Endothelial cell (in vitro differentiated cells): ENCODE data around the gene TRABD2B. TPM values are rescaled to one million over a fixed set of nuclear protein-coding genes. Genes with fewer than 3 reads are reported as not detected.

Experiments
- DNase-seq: peaks from one replicate; pipeline ENCODE4 v3.0.0; 2021; ENCODE audit warnings: low spot score
- H3K27ac Mint-ChIP-seq: one replicate; pipeline ENCODE4 v1.8.0; 2021; ENCODE audit warnings: mixed read lengths, inconsistent platforms; ENCODE audit not compliant: unreplicated experiment
- H3K27me3 Mint-ChIP-seq: one replicate; pipeline ENCODE4 v1.8.0; 2021; ENCODE audit warnings: mild to moderate bottlenecking, moderate library complexity, mixed read lengths, inconsistent platforms; ENCODE audit not compliant: unreplicated experiment
- H3K36me3 Mint-ChIP-seq: one replicate; pipeline ENCODE4 v1.8.0; 2021; ENCODE audit warnings: mild to moderate bottlenecking, low read depth, mixed read lengths, inconsistent platforms; ENCODE audit not compliant: unreplicated experiment
- H3K4me1 Mint-ChIP-seq: one replicate; pipeline ENCODE4 v1.8.0; 2021; ENCODE audit warnings: mild to moderate bottlenecking, mixed read lengths, inconsistent platforms; ENCODE audit not compliant: unreplicated experiment
- H3K4me3 Mint-ChIP-seq: one replicate; pipeline ENCODE4 v1.8.0; 2021; ENCODE audit warnings: mild to moderate bottlenecking, mixed read lengths, inconsistent platforms; ENCODE audit not compliant: unreplicated experiment
- H3K9me3 Mint-ChIP-seq: one replicate; pipeline ENCODE4 v1.8.0; 2021; ENCODE audit warnings: mixed read lengths, inconsistent platforms; ENCODE audit not compliant: unreplicated experiment
- total RNA-seq: library from RNA; stranded (reverse); fragmentation: NEBNext Ultra II Directional; extraction: Animal tissue kit (Norgen Biotek cat#: 25700); gene quantifications from one replicate; pipeline ENCODE4 v1.2.1, GENCODE V29; 2021; ENCODE audit not compliant: unreplicated experiment
- TF ChIP-seq, protein P1 (sequence below): fragments of 200-600 bp; sonication (generic); IDR thresholded peaks from one replicate; pipeline ENCODE4 v1.5.0; 2021; ENCODE audit warnings: antibody characterized with exemption; ENCODE audit not compliant: unreplicated experiment

The TRABD2B gene
- total RNA-seq, 1 donor from 2014 or later, result 1.0 TPM

DNA sequence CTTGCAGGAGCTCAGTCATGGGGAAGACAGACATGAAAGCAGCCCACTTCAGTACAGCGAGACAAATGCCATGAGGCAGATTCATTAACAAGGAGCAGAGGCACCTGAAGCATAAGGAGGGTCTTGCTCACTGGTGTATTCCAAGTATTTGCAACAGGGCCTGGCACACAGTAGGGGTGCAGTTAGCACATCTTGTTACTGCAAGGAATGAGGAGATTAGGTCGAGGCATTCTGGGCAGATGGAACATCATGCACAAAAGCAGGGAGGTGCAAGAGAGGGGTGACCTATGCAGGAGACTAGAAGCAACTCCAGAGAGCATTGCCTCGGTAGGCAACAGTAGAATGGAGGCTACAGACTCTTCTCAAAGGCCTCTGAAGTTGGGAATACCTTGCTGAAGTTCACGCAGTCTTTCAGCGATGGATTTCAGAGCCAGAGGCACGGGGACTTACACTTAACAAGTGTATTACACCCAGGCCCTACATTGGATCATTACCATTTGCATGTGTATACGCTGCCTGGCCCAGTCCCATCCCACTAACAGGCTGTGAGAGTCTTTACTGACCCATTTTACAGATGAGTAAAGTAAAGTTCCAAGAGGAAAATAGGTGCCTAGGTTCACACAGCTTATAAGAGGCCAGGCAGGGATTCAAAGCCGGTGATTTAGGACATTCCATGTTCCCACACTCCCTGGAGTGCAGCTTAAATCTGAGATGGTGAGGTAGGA is 82.1 kb downstream of the TRABD2B start:
- Mint-ChIP-seq H3K27me3 (peaks cover 7% of the 10 kb centered on the region), H3K4me3 (no peak overlapping the region), H3K36me3 (no peaks in the 10 kb centered on the region), H3K9me3 (no peaks in the 10 kb centered on the region), H3K4me1 (peaks cover 2% of the 10 kb centered on the region), H3K27ac (no peak overlapping the region)
- TF ChIP-seq, protein P1, sequence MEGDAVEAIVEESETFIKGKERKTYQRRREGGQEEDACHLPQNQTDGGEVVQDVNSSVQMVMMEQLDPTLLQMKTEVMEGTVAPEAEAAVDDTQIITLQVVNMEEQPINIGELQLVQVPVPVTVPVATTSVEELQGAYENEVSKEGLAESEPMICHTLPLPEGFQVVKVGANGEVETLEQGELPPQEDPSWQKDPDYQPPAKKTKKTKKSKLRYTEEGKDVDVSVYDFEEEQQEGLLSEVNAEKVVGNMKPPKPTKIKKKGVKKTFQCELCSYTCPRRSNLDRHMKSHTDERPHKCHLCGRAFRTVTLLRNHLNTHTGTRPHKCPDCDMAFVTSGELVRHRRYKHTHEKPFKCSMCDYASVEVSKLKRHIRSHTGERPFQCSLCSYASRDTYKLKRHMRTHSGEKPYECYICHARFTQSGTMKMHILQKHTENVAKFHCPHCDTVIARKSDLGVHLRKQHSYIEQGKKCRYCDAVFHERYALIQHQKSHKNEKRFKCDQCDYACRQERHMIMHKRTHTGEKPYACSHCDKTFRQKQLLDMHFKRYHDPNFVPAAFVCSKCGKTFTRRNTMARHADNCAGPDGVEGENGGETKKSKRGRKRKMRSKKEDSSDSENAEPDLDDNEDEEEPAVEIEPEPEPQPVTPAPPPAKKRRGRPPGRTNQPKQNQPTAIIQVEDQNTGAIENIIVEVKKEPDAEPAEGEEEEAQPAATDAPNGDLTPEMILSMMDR, result no peak
- no peak for DNase-seq

DNA sequence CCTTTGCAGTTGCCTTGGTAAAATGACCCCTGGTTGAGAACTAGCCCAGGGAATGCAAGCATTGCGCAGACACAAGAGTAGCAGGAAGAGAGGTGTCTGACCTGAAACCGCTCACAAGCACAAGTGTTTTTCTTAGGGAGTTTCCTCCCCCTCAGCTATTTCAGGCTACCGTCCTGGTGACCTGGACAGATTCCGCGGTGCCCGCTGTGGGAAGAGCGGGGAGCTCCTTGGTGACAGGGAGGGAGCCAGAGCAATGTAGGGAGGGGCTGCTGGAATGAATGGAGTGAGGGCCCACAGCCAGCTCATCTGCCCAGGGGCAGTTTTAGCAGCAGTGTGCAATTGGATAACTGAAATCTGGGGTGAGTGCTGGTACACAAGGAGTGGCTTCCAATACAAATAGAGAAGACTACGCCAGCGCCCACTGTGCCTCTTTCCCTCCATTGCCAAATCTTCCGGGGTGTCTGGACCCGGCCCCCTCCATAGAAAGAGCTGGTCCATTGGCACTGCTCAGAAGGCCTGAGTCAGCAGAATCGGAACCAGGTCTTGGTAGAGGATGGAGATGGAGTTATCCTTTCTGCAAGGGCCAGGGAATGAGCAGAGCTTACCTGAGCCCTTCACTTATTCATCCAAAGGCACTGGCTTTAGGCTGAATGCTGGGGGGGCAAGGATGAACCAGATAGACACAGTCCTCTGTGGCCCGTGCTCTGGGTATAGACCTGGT is 82.8 kb downstream of the TRABD2B start:
- Mint-ChIP-seq H3K27me3 (peaks cover 7% of the 10 kb centered on the region), H3K4me1 (peaks cover 2% of the 10 kb centered on the region), H3K9me3 (no peaks in the 10 kb centered on the region), H3K36me3 (no peaks in the 10 kb centered on the region), H3K4me3 (no peak overlapping the region), H3K27ac (no peak overlapping the region)
- no peak for DNase-seq
- TF ChIP-seq, protein P1, result no peak

DNA sequence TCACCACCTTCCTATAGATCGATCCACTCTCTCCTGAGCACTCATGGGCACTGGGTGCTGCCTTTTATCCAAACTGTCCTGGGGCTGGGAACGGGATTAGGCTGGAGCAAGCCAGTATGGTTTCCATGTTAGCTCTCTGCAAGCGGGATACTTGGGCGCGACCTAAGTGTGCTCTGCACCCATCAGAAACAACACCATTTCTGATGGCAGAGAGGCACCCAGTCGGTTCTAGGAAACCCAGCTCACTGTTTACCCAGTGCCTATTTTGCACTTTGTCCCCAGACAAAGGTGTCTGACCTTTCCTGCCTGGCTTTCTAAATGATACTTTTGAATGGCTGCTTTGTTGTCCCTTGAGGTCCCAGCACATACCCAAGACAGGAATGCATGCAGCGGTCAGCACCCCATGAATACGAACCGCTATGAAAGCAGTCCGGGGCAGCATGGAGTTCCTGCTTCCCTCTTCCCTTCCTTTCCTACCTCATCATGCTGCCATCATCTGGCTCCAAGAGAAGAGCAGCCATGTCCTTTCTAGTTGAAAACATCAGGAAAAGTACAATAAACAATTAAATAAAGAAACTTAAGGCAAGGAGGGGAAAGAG is 83.9 kb downstream of the TRABD2B start:
- no peak for DNase-seq
- H3K27me3 Mint-ChIP-seq, result peaks cover 10% of the 10 kb centered on the region
- no peak overlapping the region for H3K4me3 Mint-ChIP-seq
- H3K36me3 Mint-ChIP-seq, result no peaks in the 10 kb centered on the region
- H3K9me3 Mint-ChIP-seq, result no peaks in the 10 kb centered on the region
- H3K4me1 Mint-ChIP-seq, result peaks cover 8% of the 10 kb centered on the region
- TF ChIP-seq, protein P1, result no peak
- no peak overlapping the region for H3K27ac Mint-ChIP-seq

DNA sequence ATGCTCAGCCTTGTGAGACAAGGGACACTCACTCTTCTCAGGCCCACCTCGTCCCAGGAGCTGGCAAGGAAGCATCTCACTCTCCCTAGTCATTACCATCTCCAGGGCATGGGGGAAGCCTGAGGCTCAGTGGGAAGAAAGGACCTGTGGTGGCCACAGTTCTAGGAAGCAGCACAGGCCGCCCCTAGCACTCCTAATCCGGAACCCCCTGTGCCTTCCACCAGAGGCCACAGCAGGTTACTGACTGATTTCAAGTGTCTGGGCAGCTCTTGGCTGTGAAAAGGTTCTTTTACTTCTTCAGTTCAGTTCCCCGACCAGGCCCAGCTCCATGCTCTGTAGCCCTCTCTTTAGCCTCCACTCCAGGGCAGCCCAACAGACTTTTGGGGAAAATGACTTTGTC is 84.4 kb downstream of the TRABD2B start:
- peaks cover 8% of the 10 kb centered on the region for H3K4me1 Mint-ChIP-seq
- no peaks in the 10 kb centered on the region for H3K9me3 Mint-ChIP-seq
- peaks cover 10% of the 10 kb centered on the region for H3K27me3 Mint-ChIP-seq
- H3K36me3 Mint-ChIP-seq, result no peaks in the 10 kb centered on the region
- DNase-seq, result no peak
- no peak overlapping the region for H3K27ac Mint-ChIP-seq
- TF ChIP-seq, protein P1, result no peak
- H3K4me3 Mint-ChIP-seq, result no peak overlapping the region

DNA sequence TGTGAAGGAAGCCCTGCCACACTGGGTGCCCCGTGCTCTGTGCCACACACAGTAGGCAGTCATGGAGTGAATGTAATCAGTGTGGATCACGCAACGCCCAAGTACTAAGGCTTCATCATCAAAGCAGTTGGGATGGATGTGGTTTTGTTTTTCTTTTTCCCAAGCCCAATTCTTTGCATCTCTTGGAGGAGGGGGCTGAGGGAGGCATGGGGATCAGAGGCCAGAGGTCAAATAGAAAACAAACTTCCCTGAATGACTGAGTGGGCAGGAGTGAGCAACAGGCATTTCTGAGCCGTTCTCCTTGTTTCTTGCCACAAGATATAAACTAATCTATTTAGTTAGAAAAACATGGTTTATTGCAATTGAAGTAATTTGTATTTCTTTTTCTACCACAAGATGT is 85.3 kb downstream of the TRABD2B start:
- peaks cover 6% of the 10 kb centered on the region for H3K4me1 Mint-ChIP-seq
- H3K27ac Mint-ChIP-seq, result no peak overlapping the region
- H3K27me3 Mint-ChIP-seq, result peaks cover 10% of the 10 kb centered on the region
- TF ChIP-seq, protein P1, result no peak
- no peak overlapping the region for H3K4me3 Mint-ChIP-seq
- H3K36me3 Mint-ChIP-seq, result no peaks in the 10 kb centered on the region
- H3K9me3 Mint-ChIP-seq, result no peaks in the 10 kb centered on the region
- DNase-seq, result no peak
